ENCODE results near the gene TMEFF1. TPM values are rescaled to one million over a fixed set of nuclear protein-coding genes. Genes with fewer than 3 reads are reported as not detected.

The TMEFF1 gene
- total RNA-seq, 1 donor from 2014 or later: not detected

- DNase-seq (no peak), ATAC-seq (ENCODE audit: low read depth) (no peak)
- H3K9me3 Mint-ChIP-seq: no peaks in the 10 kb centered on the region
- H3K27me3 Mint-ChIP-seq: no peaks in the 10 kb centered on the region
- H3K27ac Mint-ChIP-seq: no peak overlapping the region
- H3K4me3 Mint-ChIP-seq: no peak overlapping the region
- TF ChIP-seq, protein P1, sequence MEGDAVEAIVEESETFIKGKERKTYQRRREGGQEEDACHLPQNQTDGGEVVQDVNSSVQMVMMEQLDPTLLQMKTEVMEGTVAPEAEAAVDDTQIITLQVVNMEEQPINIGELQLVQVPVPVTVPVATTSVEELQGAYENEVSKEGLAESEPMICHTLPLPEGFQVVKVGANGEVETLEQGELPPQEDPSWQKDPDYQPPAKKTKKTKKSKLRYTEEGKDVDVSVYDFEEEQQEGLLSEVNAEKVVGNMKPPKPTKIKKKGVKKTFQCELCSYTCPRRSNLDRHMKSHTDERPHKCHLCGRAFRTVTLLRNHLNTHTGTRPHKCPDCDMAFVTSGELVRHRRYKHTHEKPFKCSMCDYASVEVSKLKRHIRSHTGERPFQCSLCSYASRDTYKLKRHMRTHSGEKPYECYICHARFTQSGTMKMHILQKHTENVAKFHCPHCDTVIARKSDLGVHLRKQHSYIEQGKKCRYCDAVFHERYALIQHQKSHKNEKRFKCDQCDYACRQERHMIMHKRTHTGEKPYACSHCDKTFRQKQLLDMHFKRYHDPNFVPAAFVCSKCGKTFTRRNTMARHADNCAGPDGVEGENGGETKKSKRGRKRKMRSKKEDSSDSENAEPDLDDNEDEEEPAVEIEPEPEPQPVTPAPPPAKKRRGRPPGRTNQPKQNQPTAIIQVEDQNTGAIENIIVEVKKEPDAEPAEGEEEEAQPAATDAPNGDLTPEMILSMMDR (IDR thresholded peaks at IDR 0.05): no peak
- intact Hi-C loops (cut with micrococcal nuclease): no loop called here
- peaks cover 28% of the 10 kb centered on the region for H3K36me3 Mint-ChIP-seq (ENCODE audit: low read depth)
- no peaks in the 10 kb centered on the region for H3K4me1 Mint-ChIP-seq
- ChIA-PET CTCF (no interaction called here), POLR2A (no interaction called here)
These were observed 25.9 kb upstream of the TMEFF1 start for GRCh38 chr9:100447041-100447440.

DNA sequence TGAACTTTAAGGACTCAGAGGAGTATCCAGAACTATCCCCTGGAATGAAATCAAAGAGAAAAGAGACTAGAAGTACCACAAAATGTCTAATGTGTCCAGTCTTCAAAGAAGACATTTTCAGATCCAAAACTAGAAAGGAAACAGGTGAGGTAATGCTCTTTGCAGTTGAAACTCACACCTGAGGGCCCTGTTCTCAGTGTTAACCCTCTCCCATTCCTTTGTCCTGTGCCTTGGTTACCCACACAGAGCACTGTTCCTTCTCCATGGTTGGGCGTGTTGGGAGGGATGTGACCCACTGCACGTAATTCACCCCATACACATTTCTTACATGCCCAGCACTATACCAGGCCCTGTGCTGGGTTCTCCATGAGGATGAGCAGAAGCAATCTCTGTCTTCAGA lies 24.7 kb upstream of the TMEFF1 start:
- Mint-ChIP-seq H3K4me3 (no peak overlapping the region), H3K4me1 (no peaks in the 10 kb centered on the region), H3K36me3 (ENCODE audit: low read depth) (peaks cover 28% of the 10 kb centered on the region), H3K27me3 (no peaks in the 10 kb centered on the region), H3K9me3 (no peaks in the 10 kb centered on the region), H3K27ac (no peak overlapping the region)
- no peak for DNase-seq
- TF ChIP-seq, protein P1 (IDR thresholded peaks at IDR 0.05): no peak
- POLR2A ChIA-PET: no interaction called here
- CTCF ChIA-PET: no interaction called here
- intact Hi-C loops (cut with micrococcal nuclease): no loop called here
- ATAC-seq (ENCODE audit: low read depth): no peak

DNA sequence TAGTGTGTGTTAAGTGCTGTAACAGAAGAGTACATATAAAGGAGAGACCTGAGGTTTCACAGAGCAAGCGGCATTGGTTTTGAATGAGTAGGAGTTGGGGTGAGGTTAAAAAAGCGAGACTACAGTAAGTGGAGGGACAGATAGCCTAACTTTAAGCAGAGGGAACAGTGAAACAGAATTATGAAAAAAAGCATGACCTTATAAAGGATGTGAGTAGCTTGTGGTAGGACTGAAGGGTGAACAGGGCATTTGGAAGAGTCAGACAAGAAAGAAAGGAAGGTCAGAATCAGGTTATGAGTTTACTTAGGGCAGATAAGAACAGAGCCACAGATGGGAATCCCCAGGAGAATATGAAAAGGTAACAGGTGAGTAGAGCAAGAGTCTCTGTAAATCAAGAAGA lies 23.5 kb upstream of the TMEFF1 start:
- no peak for ATAC-seq (ENCODE audit: low read depth)
- Mint-ChIP-seq H3K36me3 (ENCODE audit: low read depth) (peaks cover 19% of the 10 kb centered on the region), H3K9me3 (no peaks in the 10 kb centered on the region), H3K4me1 (no peaks in the 10 kb centered on the region), H3K27ac (no peak overlapping the region), H3K27me3 (no peaks in the 10 kb centered on the region), H3K4me3 (no peak overlapping the region)
- ChIA-PET CTCF (interaction anchor here (0.6 to 1.6 kb wide), 2 partner anchors 12 to 15 kb away, joined by 3 to 4 read pairs; no protein-coding TSS in a partner anchor), POLR2A (no interaction called here)
- intact Hi-C loops (cut with micrococcal nuclease): no loop called here
- no peak for DNase-seq
- TF ChIP-seq, protein P1 (IDR thresholded peaks at IDR 0.05): no peak

- H3K27ac Mint-ChIP-seq: no peak overlapping the region
- H3K4me3 Mint-ChIP-seq: no peak overlapping the region
- no peaks in the 10 kb centered on the region for H3K27me3 Mint-ChIP-seq
- H3K4me1 Mint-ChIP-seq: no peaks in the 10 kb centered on the region
- intact Hi-C loops (cut with micrococcal nuclease): no loop called here
- ChIA-PET CTCF (no interaction called here), POLR2A (interaction anchor here (0.6 kb wide), 1 partner anchor 32 kb away, joined by 3 read pairs; no protein-coding TSS in a partner anchor)
- H3K36me3 Mint-ChIP-seq (ENCODE audit: low read depth): peaks cover 19% of the 10 kb centered on the region
- no peak for DNase-seq
- TF ChIP-seq, protein P1 (IDR thresholded peaks at IDR 0.05): no peak
- H3K9me3 Mint-ChIP-seq: no peaks in the 10 kb centered on the region
- ATAC-seq (ENCODE audit: low read depth): no peak
These were observed 20.1 kb upstream of the TMEFF1 start for GRCh38 chr9:100452894-100453293.

GRCh38 chr9:100455470-100455869 lies 17.5 kb upstream of the TMEFF1 start:
- H3K4me1 Mint-ChIP-seq: no peaks in the 10 kb centered on the region
- no peaks in the 10 kb centered on the region for H3K27me3 Mint-ChIP-seq
- ChIA-PET POLR2A (no interaction called here), CTCF (no interaction called here)
- H3K36me3 Mint-ChIP-seq (ENCODE audit: low read depth): peaks cover 17% of the 10 kb centered on the region
- TF ChIP-seq, protein P1 (IDR thresholded peaks at IDR 0.05): no peak
- ATAC-seq (ENCODE audit: low read depth): no peak
- no peak overlapping the region for H3K27ac Mint-ChIP-seq
- intact Hi-C loops (cut with micrococcal nuclease): no loop called here
- H3K4me3 Mint-ChIP-seq: no peak overlapping the region
- H3K9me3 Mint-ChIP-seq: no peaks in the 10 kb centered on the region
- DNase-seq: no peak
